ENCODE measurements around the gene PUM1. TPM values are rescaled to one million over a fixed set of nuclear protein-coding genes. Genes with fewer than 3 reads are reported as not detected.

PUM1 gene
- total RNA-seq, 1 experiment from 2014 or later, result 43.3 TPM

DNA sequence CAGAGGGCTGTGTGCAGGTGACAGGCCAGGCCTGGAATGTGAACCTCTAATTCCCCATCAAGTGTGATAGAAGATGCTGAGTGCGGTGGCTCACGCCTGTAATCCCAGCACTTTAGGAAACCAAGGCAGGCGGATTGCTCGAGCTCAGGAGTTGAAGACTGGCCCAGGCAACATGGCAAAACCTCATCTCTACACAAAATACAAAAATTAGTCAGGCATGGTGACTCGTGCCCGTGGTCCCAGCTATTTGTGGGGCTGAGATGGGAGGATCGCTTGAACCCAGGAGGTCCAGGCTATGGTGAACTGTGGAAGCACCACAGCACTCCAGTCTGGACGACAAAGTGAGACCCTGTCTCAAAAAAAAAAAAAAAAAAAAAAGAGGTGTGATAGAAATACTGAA, 40.1 kb upstream of the PUM1 start:
- no peak for TF ChIP-seq EZH2 (IDR thresholded peaks at IDR 0.05; ENCODE audit: low read length, unreplicated experiment)
- no peak for TF ChIP-seq EZH2phosphoT487 (IDR thresholded peaks at IDR 0.05; ENCODE audit: borderline replicate concordance, low read length)
- TF ChIP-seq, protein P1, sequence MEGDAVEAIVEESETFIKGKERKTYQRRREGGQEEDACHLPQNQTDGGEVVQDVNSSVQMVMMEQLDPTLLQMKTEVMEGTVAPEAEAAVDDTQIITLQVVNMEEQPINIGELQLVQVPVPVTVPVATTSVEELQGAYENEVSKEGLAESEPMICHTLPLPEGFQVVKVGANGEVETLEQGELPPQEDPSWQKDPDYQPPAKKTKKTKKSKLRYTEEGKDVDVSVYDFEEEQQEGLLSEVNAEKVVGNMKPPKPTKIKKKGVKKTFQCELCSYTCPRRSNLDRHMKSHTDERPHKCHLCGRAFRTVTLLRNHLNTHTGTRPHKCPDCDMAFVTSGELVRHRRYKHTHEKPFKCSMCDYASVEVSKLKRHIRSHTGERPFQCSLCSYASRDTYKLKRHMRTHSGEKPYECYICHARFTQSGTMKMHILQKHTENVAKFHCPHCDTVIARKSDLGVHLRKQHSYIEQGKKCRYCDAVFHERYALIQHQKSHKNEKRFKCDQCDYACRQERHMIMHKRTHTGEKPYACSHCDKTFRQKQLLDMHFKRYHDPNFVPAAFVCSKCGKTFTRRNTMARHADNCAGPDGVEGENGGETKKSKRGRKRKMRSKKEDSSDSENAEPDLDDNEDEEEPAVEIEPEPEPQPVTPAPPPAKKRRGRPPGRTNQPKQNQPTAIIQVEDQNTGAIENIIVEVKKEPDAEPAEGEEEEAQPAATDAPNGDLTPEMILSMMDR (conservative IDR thresholded peaks at IDR 0.05; ENCODE audit: low read depth, low read length), result no peak
- ATAC-seq, result no peak
- CTCF ChIA-PET, result no interaction called here

GRCh38 chr1:31102501-31102950, 37.0 kb upstream of the PUM1 start:
- no peaks in the 10 kb centered on the region for H3K9me2 ChIP-seq (replicated peaks; ENCODE audit: low read length)
- intact Hi-C loops (cut with micrococcal nuclease), result no loop called here
- POLR2A ChIA-PET (ENCODE audit: unreplicated experiment), result interaction anchor here (0.6 kb wide), 1 partner anchor 81 kb away, joined by 8 read pairs; no protein-coding TSS in a partner anchor
- CTCF ChIA-PET, result interaction anchor here (0.7 kb wide), 1 partner anchor 92 kb away, joined by 3 read pairs; no protein-coding TSS in a partner anchor
- no peaks in the 10 kb centered on the region for H3K27me3 ChIP-seq (ENCODE audit: low read length)
- peak overlapping the region; percentile 64 for H2AFZ ChIP-seq (ENCODE audit: low read length)
- no peak overlapping the region for H3K4me3 ChIP-seq (ENCODE audit: low read length)
- no peaks in the 10 kb centered on the region for H3K9me3 ChIP-seq (ENCODE audit: low read length)
- no peaks in the 10 kb centered on the region for H3F3A ChIP-seq (ENCODE audit: low read length, unreplicated experiment)
- TF ChIP-seq EZH2phosphoT487 (IDR thresholded peaks at IDR 0.05; ENCODE audit: borderline replicate concordance, low read length) (no peak), EZH2 (IDR thresholded peaks at IDR 0.05; ENCODE audit: low read length, unreplicated experiment) (no peak)
- TF ChIP-seq, protein P1 (conservative IDR thresholded peaks at IDR 0.05; ENCODE audit: low read depth, low read length), result no peak
- ATAC-seq (peak; percentile 85), DNase-seq (peak; percentile 70)
- H3K4me1 ChIP-seq (ENCODE audit: insufficient read depth, low read length), result peaks cover 20% of the 10 kb centered on the region
- no peaks in the 10 kb centered on the region for H4K20me1 ChIP-seq (ENCODE audit: low read length)
- H3K9ac ChIP-seq (ENCODE audit: low read length), result no peak overlapping the region
- H3K4me2 ChIP-seq (ENCODE audit: low read length), result peak overlapping the region; percentile 31
- H3K79me2 ChIP-seq (ENCODE audit: low read length), result no peaks in the 10 kb centered on the region
- BruUV-seq (replicated peaks), result no TSS peak
- H3K27ac ChIP-seq (ENCODE audit: low read length), result peak overlapping the region; percentile 55
- no peaks in the 10 kb centered on the region for H3K36me3 ChIP-seq (ENCODE audit: low read depth, low read length)

More for the DNA sequence above, 40.1 kb upstream of the PUM1 start:
- H3K36me3 ChIP-seq (ENCODE audit: low read depth, low read length), result no peaks in the 10 kb centered on the region
- H3K27ac ChIP-seq (ENCODE audit: low read length), result no peak overlapping the region
- no peak for DNase-seq
- BruUV-seq (replicated peaks), result no TSS peak
- POLR2A ChIA-PET (ENCODE audit: unreplicated experiment), result no interaction called here
- H3K9me2 ChIP-seq (replicated peaks; ENCODE audit: low read length), result no peaks in the 10 kb centered on the region
- no peaks in the 10 kb centered on the region for H3K9me3 ChIP-seq (ENCODE audit: low read length)
- no peak overlapping the region for H2AFZ ChIP-seq (ENCODE audit: low read length)
- no peak overlapping the region for H3K4me2 ChIP-seq (ENCODE audit: low read length)
- H3K4me3 ChIP-seq (ENCODE audit: low read length), result no peak overlapping the region
- no peaks in the 10 kb centered on the region for H3K27me3 ChIP-seq (ENCODE audit: low read length)
- H3K4me1 ChIP-seq (ENCODE audit: insufficient read depth, low read length), result peaks cover 18% of the 10 kb centered on the region
- intact Hi-C loops (cut with micrococcal nuclease), result no loop called here
- no peak overlapping the region for H3K9ac ChIP-seq (ENCODE audit: low read length)
- no peaks in the 10 kb centered on the region for H3K79me2 ChIP-seq (ENCODE audit: low read length)
- H3F3A ChIP-seq (ENCODE audit: low read length, unreplicated experiment), result no peaks in the 10 kb centered on the region
- no peaks in the 10 kb centered on the region for H4K20me1 ChIP-seq (ENCODE audit: low read length)

- no peak overlapping the region for H3K9ac ChIP-seq (ENCODE audit: low read length)
- CTCF ChIA-PET, result no interaction called here
- no peaks in the 10 kb centered on the region for H4K20me1 ChIP-seq (ENCODE audit: low read length)
- peak; percentile 28 for ATAC-seq
- H3K27ac ChIP-seq (ENCODE audit: low read length), result no peak overlapping the region
- no peaks in the 10 kb centered on the region for H3K79me2 ChIP-seq (ENCODE audit: low read length)
- no peaks in the 10 kb centered on the region for H3F3A ChIP-seq (ENCODE audit: low read length, unreplicated experiment)
- peak; percentile 56 for DNase-seq
- H3K4me2 ChIP-seq (ENCODE audit: low read length), result peak overlapping the region; percentile 0
- peak overlapping the region; percentile 23; the same call in 1 of the 2 replicates for H2AFZ ChIP-seq (ENCODE audit: low read length)
- H3K36me3 ChIP-seq (ENCODE audit: low read depth, low read length), result no peaks in the 10 kb centered on the region
- no TSS peak for BruUV-seq (replicated peaks)
- POLR2A ChIA-PET (ENCODE audit: unreplicated experiment), result no interaction called here
- no peak for TF ChIP-seq EZH2 (IDR thresholded peaks at IDR 0.05; ENCODE audit: low read length, unreplicated experiment)
- no peaks in the 10 kb centered on the region for H3K9me2 ChIP-seq (replicated peaks; ENCODE audit: low read length)
- H3K4me1 ChIP-seq (ENCODE audit: insufficient read depth, low read length), result peaks cover 20% of the 10 kb centered on the region
- H3K9me3 ChIP-seq (ENCODE audit: low read length), result no peaks in the 10 kb centered on the region
- intact Hi-C loops (cut with micrococcal nuclease), result no loop called here
- no peaks in the 10 kb centered on the region for H3K27me3 ChIP-seq (ENCODE audit: low read length)
- H3K4me3 ChIP-seq (ENCODE audit: low read length), result no peak overlapping the region
Measured at GRCh38 chr1:31101147-31101502, 35.6 kb upstream of the PUM1 start.
